HepG2 (cell line): ENCODE measurements around the gene PTGIR. TPM values are rescaled to one million over a fixed set of nuclear protein-coding genes. Genes with fewer than 3 reads are reported as not detected.

ENCODE experiments used
- ATAC-seq: fragments of 200-7000 bp; cut with Tn5 transposase; 3 replicates; pipeline ENCODE4 v1.9.1; 2020; ENCODE audit warnings: mild to moderate bottlenecking, moderate library complexity
- BruUV-seq: library from RNA; stranded (reverse); fragments of 400-500 nt; replicated peaks from 2 replicates; lab custom pipeline; 2021; lab: Mats Ljungman, UMichigan
- CTCF ChIA-PET: fragments of 300-600 bp; formaldehyde crosslinking; extraction: SDS; loops from one replicate; lab custom pipeline; 2021; ENCODE audit warnings: low total read pairs, inconsistent platforms, low intra/inter-chr PET ratio; lab: Yijun Ruan, JAX
- POLR2A ChIA-PET: fragments of 350-600 bp; sonication (Branson Sonifier 250); formaldehyde crosslinking; loops from one replicate; lab custom pipeline; 2020; ENCODE audit warnings: antibody characterized with exemption, inconsistent platforms; lab: Yijun Ruan, JAX
- DNase-seq: peaks from one replicate; pipeline ENCODE4 v3.0.0-alpha.2; 2015; ENCODE audit warnings: low spot score
- FAIRE-seq: peaks from 3 replicates; lab custom pipeline; 2011; peaks lifted over from hg19 to GRCh38; lab: Jason Lieb, UNC
- H2AFZ ChIP-seq: one replicate; pipeline ENCODE4 v1.6.1; 2011; ENCODE audit warnings: low read length, inconsistent platforms
- H3K27ac ChIP-seq: fragments of 300-600 bp; 3 replicates; pipeline ENCODE4 v1.8.0; 2011; ENCODE audit warnings: mixed run types, mild to moderate bottlenecking, mixed read lengths, low read length, inconsistent platforms; ENCODE audit not compliant: insufficient read depth; ENCODE audit errors: extremely low read length
- H3K27me3 ChIP-seq, 2 experiments: fragments of 200-600 bp in 1 of 2; 2 replicates in 1 of 2; 3 replicates in 1 of 2; pipeline versions ENCODE4 v1.6.0 to v1.8.0; 2011; ENCODE audit warnings: low read length in 2 of 2, mild to moderate bottlenecking in 2 of 2, moderate library complexity in 2 of 2, inconsistent platforms in 1 of 2; ENCODE audit not compliant: insufficient read depth in 2 of 2, control insufficient read depth in 1 of 2
- H3K36me3 ChIP-seq, 2 experiments: fragments of 200-600 bp in 1 of 2; replicated peaks in 1 of 2; 2 replicates in 1 of 2; 3 replicates in 1 of 2; pipeline versions ENCODE4 v1.5.1 to v1.8.0; 2011; ENCODE audit warnings: low read length in 2 of 2, inconsistent platforms in 1 of 2; ENCODE audit not compliant: insufficient read depth in 2 of 2, control insufficient read depth in 1 of 2
- H3K4me1 ChIP-seq: 2 replicates; pipeline ENCODE4 v1.5.1; 2012; ENCODE audit warnings: low read length, inconsistent platforms; ENCODE audit not compliant: insufficient read depth
- H3K4me2 ChIP-seq: 2 replicates; pipeline ENCODE4 v1.6.0; 2011; ENCODE audit warnings: low read depth, low read length, inconsistent platforms
- H3K4me3 ChIP-seq, 3 experiments: fragments of 200-600 bp in 1 of 3; sonication (generic), shearing (Covaris generic) in 1 of 3; replicated peaks in 1 of 3; 2 replicates each; pipeline ENCODE4 v1.5.1; 2011 to 2016; ENCODE audit warnings: low read length in 3 of 3, inconsistent platforms in 2 of 3, low read depth in 2 of 3, mild to moderate bottlenecking in 2 of 3, control low read depth in 1 of 3, mixed read lengths in 1 of 3; ENCODE audit not compliant: insufficient read depth in 1 of 3
- H3K79me2 ChIP-seq: one replicate; pipeline ENCODE4 v1.6.1; 2011; ENCODE audit warnings: low read length, inconsistent platforms; ENCODE audit not compliant: insufficient read depth
- H3K9ac ChIP-seq: 2 replicates; pipeline ENCODE4 v1.6.0; 2011; ENCODE audit warnings: mild to moderate bottlenecking, low read depth, low read length, inconsistent platforms; ENCODE audit not compliant: insufficient read depth
- H3K9me3 ChIP-seq: 2 replicates; pipeline ENCODE4 v1.5.1; 2012; ENCODE audit warnings: mild to moderate bottlenecking, low read length
- H4K20me1 ChIP-seq: 2 replicates; pipeline ENCODE4 v1.6.0; 2011; ENCODE audit warnings: inconsistent platforms, mild to moderate bottlenecking, low read length, moderate library complexity; ENCODE audit not compliant: insufficient read depth
- ARID5B ChIP-seq: IDR thresholded peaks from 2 replicates; pipeline ENCODE4 v1.4.0; 2020; ENCODE audit warnings: mild to moderate bottlenecking, missing genetic modification reagents
- KLF11 ChIP-seq: IDR thresholded peaks from 2 replicates; pipeline ENCODE4 v1.6.1; 2016; ENCODE audit warnings: missing compliant biosample characterization
- KMT2A ChIP-seq: sonication (generic); formaldehyde crosslinking; IDR thresholded peaks from 2 replicates; pipeline ENCODE4 v1.4.0; 2020; ENCODE audit warnings: missing genetic modification reagents
- MATR3 ChIP-seq: sonication (generic); formaldehyde crosslinking; IDR thresholded peaks from 2 replicates; pipeline ENCODE4 v1.4.0; 2020; ENCODE audit warnings: missing genetic modification reagents
- SPEN ChIP-seq: sonication (generic); formaldehyde crosslinking; IDR thresholded peaks from 2 replicates; pipeline ENCODE4 v1.5.1; 2020; ENCODE audit warnings: low read depth, mild to moderate bottlenecking, missing genetic modification reagents
- ZFP1 ChIP-seq: IDR thresholded peaks from 2 replicates; pipeline ENCODE4 v1.6.1; 2016
- ZFP36L1 ChIP-seq: sonication (generic); formaldehyde crosslinking; IDR thresholded peaks from 2 replicates; pipeline ENCODE4 v1.8.0; 2022; ENCODE audit warnings: mild to moderate bottlenecking, missing genetic modification reagents, moderate library complexity
- ZIK1 ChIP-seq: sonication (generic); formaldehyde crosslinking; IDR thresholded peaks from 2 replicates; pipeline ENCODE4 v1.5.0; 2020; ENCODE audit warnings: mild to moderate bottlenecking, low read depth, missing genetic modification reagents, borderline replicate concordance
- ZNF383 ChIP-seq: sonication (generic); formaldehyde crosslinking; IDR thresholded peaks from 2 replicates; pipeline ENCODE4 v1.4.0; 2020; ENCODE audit warnings: missing genetic modification reagents, mild to moderate bottlenecking, borderline replicate concordance
- WGBS: methylation state at CpG from one replicate; pipeline ENCODE4 v1.1.6; 2017; ENCODE audit warnings: low lambda C conversion rate; 5-methylcytosine and 5-hydroxymethylcytosine counted together
- in situ Hi-C: cut with HindIII; loops from 2 replicates; pipeline ENCODE4 v1.10.0; 2017; ENCODE audit warnings: low pct_unique_long_range_greater_than_20kb; ENCODE audit not compliant: extremely low pct_ligation_motif_present
- intact Hi-C: fragments of 100-400 bp; cut with micrococcal nuclease; formaldehyde crosslinking; loops from one replicate; pipeline ENCODE4 v1.10.0; 2022; ENCODE audit not compliant: unreplicated experiment
- polyA plus RNA-seq, 8 experiments: library from polyadenylated mRNA; depleted of rRNA in 3 of 8; stranded (reverse) in 7 of 8; unstranded in 1 of 8; fragments of >200 nt; fragmentation: Illumina TruSeq in 4 of 8; extraction: Trizol in 4 of 8; gene quantifications; 2 replicates each; pipeline versions ENCODE4 v1.2.1 to v1.2.3, GENCODE V29; 2011 to 2016; ENCODE audit warnings: low read depth in 4 of 8, missing spikeins in 1 of 8, mixed read lengths in 1 of 8; ENCODE audit not compliant: insufficient read depth in 1 of 8
- total RNA-seq, 5 experiments: library from RNA; depleted of rRNA; stranded (reverse); fragments of >200 nt; fragmentation: Illumina TruSeq; extraction: Trizol; gene quantifications; 2 replicates each; pipeline ENCODE4 v1.2.3, GENCODE V29; 2016; ENCODE audit warnings: low read depth in 1 of 5

PTGIR gene
- total and polyA plus RNA-seq, 2 of the 13 experiments (the other 11 are each of a cell fraction or from before 2014, with no cell fraction given): not detected

DNA sequence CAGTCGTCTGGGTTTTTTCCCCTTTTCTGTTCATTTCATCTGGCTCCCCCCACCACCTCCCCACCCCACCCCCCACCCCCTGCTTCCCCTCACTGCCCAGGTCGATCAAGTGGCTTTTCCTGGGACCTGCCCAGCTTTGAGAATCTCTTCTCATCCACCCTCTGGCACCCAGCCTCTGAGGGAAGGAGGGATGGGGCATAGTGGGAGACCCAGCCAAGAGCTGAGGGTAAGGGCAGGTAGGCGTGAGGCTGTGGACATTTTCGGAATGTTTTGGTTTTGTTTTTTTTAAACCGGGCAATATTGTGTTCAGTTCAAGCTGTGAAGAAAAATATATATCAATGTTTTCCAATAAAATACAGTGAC lies 14.5 kb downstream of the PTGIR start:
- TF ChIP-seq ZFP36L1 (CRISPR knock-in tag) (no peak), KLF11 (CRISPR knock-in tag) (no peak), ZIK1 (CRISPR knock-in tag) (no peak), ARID5B (CRISPR knock-in tag) (no peak), KMT2A (CRISPR knock-in tag) (no peak), SPEN (no peak), ZNF383 (CRISPR knock-in tag) (no peak), MATR3 (CRISPR knock-in tag) (no peak), ZFP1 (no peak)
- TF ChIP-seq, all 625 proteins: peak for 0
- intact Hi-C loops: loop anchor here (1.0 kb wide), 1 partner anchor 8 kb away; no protein-coding TSS in a partner anchor

More for the DNA sequence above, 14.5 kb downstream of the PTGIR start:
- in situ Hi-C loops: loop anchor here (10.0 kb wide), 1 partner anchor 54 kb away; the partner anchor contains the start of gene DACT3
- Histone ChIP-seq H3K27ac (no peak overlapping the region), H3K27me3 (no peaks in the 10 kb centered on the region), H3K9ac (no peak overlapping the region), H3K4me2 (no peak overlapping the region), H3K9me3 (no peaks in the 10 kb centered on the region), H3K79me2 (no peaks in the 10 kb centered on the region), H4K20me1 (peaks cover 3% of the 10 kb centered on the region; the same call in 1 of the 2 replicates), H2AFZ (no peak overlapping the region), H3K4me1 (peaks cover 7% of the 10 kb centered on the region; the same call in 1 of the 2 replicates), H3K4me3 (no peak overlapping the region), H3K36me3 (peaks cover 28 to 51% of the 10 kb centered on the region in 2 experiments; a peak in 4 of 5 replicates)
- ATAC-seq (no peak), FAIRE-seq (no peak), DNase-seq (no peak)
- BruUV-seq: no TSS peak
- ChIA-PET CTCF (no interaction called here), POLR2A (interaction anchor here (1.9 to 2.8 kb wide), 3 partner anchors 8 to 51 kb away, joined by 6 to 11 read pairs (median 10); partner anchors contain the start of genes CALM3 and DACT3)
- 87% methylated on average over 5 of the region's 5 CpGs for WGBS
